Measurements from ENCODE around the gene OR5AC2. TPM values are rescaled to one million over a fixed set of nuclear protein-coding genes. Genes with fewer than 3 reads are reported as not detected.

Gene OR5AC2
- total RNA-seq, 1 donor from 2014 or later = not detected

Other genes starting within 250 kb of the OR5AC2 start
- gene RIOX2, start 114.7 kb upstream of the OR5AC2 start, total RNA-seq = 35.7 TPM
- gene GABRR3, start 51.9 kb upstream of the OR5AC2 start, total RNA-seq = not detected
- gene OR5H1, start 43.5 kb downstream of the OR5AC2 start, total RNA-seq = not detected
- gene OR5H14, start 60.3 kb downstream of the OR5AC2 start, total RNA-seq = not detected
- not detected for gene OR5H15, start 79.5 kb downstream of the OR5AC2 start, total RNA-seq
- not detected for gene OR5H6, start 177.1 kb downstream of the OR5AC2 start, total RNA-seq
- not detected for gene OR5H2, start 195.3 kb downstream of the OR5AC2 start, total RNA-seq

All from skin of body (tissue), 1 donor.